MCF 10A (cell line): ENCODE data around the gene XCL2. TPM values are rescaled to one million over a fixed set of nuclear protein-coding genes. Genes with fewer than 3 reads are reported as not detected.

ENCODE experiments used
- BruUV-seq: library from RNA; stranded (reverse); fragments of 400-500 nt; replicated peaks from 2 replicates; lab custom pipeline; 2021; lab: Mats Ljungman, UMichigan
- CTCF ChIA-PET: fragments of 300-600 bp; sonication (Branson Sonifier 250); formaldehyde crosslinking; extraction: SDS; loops from one replicate; lab custom pipeline; 2021; ENCODE audit warnings: antibody characterized with exemption, inconsistent platforms; lab: Yijun Ruan, JAX
- POLR2A ChIA-PET: fragments of 300-600, 350-650 bp; sonication (Branson Sonifier 250); formaldehyde crosslinking; extraction: SDS; loops from one replicate; lab custom pipeline; 2020; ENCODE audit warnings: antibody characterized with exemption, inconsistent platforms; lab: Yijun Ruan, JAX
- DNase-seq: peaks from one replicate; pipeline ENCODE4 v3.0.0-alpha.2; 2018; ENCODE audit not compliant: unreplicated experiment
- H3K27ac Mint-ChIP-seq: one replicate; pipeline ENCODE4 v1.8.0; 2022; ENCODE audit warnings: mild to moderate bottlenecking, low read depth, mixed read lengths; ENCODE audit not compliant: unreplicated experiment
- H3K27me3 Mint-ChIP-seq: one replicate; pipeline ENCODE4 v1.8.0; 2022; ENCODE audit warnings: mixed read lengths; ENCODE audit not compliant: insufficient read depth, unreplicated experiment
- H3K36me3 Mint-ChIP-seq: one replicate; pipeline ENCODE4 v1.8.0; 2022; ENCODE audit warnings: mild to moderate bottlenecking, moderate library complexity, mixed read lengths; ENCODE audit not compliant: insufficient read depth, unreplicated experiment
- H3K4me1 Mint-ChIP-seq: one replicate; pipeline ENCODE4 v1.8.0; 2022; ENCODE audit warnings: mixed read lengths; ENCODE audit not compliant: insufficient read depth, unreplicated experiment
- H3K4me3 Mint-ChIP-seq: one replicate; pipeline ENCODE4 v1.8.0; 2022; ENCODE audit warnings: mild to moderate bottlenecking, moderate library complexity, mixed read lengths; ENCODE audit not compliant: unreplicated experiment
- H3K9me3 Mint-ChIP-seq: one replicate; pipeline ENCODE4 v1.8.0; 2022; ENCODE audit warnings: mixed read lengths; ENCODE audit not compliant: unreplicated experiment
- CTCF ChIP-seq: fragments of 200-600 bp; IDR thresholded peaks from one replicate; pipeline ENCODE4 v1.8.0; 2022; ENCODE audit warnings: antibody characterized with exemption, mild to moderate bottlenecking; ENCODE audit not compliant: unreplicated experiment
- intact Hi-C: fragments of 100-400 bp; cut with micrococcal nuclease; formaldehyde crosslinking; loops from 2 replicates; pipeline ENCODE4 v1.14.1; 2022
- total RNA-seq: library from RNA; stranded (reverse); gene quantifications from 2 replicates; pipeline ENCODE4 v1.2.3, GENCODE V29; 2022

XCL2 gene
- total RNA-seq, 1 experiment from 2014 or later: not detected

GRCh38 chr1:168498159-168498631 lies 45.6 kb downstream of the XCL2 start:
- no peak for TF ChIP-seq CTCF
- ChIA-PET CTCF (interaction anchor here (0.7 to 3.1 kb wide), 2 partner anchors 58 to 155 kb away, joined by 4 to 12 read pairs; no protein-coding TSS in a partner anchor), POLR2A (interaction anchor here (0.5 kb wide), 1 partner anchor 56 kb away, joined by 3 read pairs; no protein-coding TSS in a partner anchor)
- Mint-ChIP-seq H3K9me3 (no peaks in the 10 kb centered on the region), H3K36me3 (no peaks in the 10 kb centered on the region), H3K4me1 (peaks cover 13% of the 10 kb centered on the region), H3K27ac (no peak overlapping the region), H3K4me3 (no peak overlapping the region), H3K27me3 (no peaks in the 10 kb centered on the region)
- intact Hi-C loops: no loop called here
- DNase-seq: no peak
- BruUV-seq: no TSS peak

GRCh38 chr1:168497376-168497950 lies 46.3 kb downstream of the XCL2 start:
- H3K4me3 Mint-ChIP-seq: no peak overlapping the region

GRCh38 chr1:168491527-168492164 lies 52.2 kb downstream of the XCL2 start:
- DNase-seq: no peak
- H3K36me3 Mint-ChIP-seq: no peaks in the 10 kb centered on the region
- H3K4me1 Mint-ChIP-seq: peaks cover 6% of the 10 kb centered on the region
- H3K27me3 Mint-ChIP-seq: no peaks in the 10 kb centered on the region
- intact Hi-C loops: no loop called here
- no peak overlapping the region for H3K4me3 Mint-ChIP-seq
- no peak for TF ChIP-seq CTCF
- BruUV-seq: no TSS peak
- CTCF ChIA-PET: interaction anchor here (0.6 to 0.8 kb wide), 4 partner anchors 15 to 136 kb away, joined by 3 to 4 read pairs (median 3); no protein-coding TSS in a partner anchor
- POLR2A ChIA-PET: no interaction called here
- no peaks in the 10 kb centered on the region for H3K9me3 Mint-ChIP-seq
- H3K27ac Mint-ChIP-seq: no peak overlapping the region

More at GRCh38 chr1:168497376-168497950, 46.3 kb downstream of the XCL2 start:
- H3K27ac Mint-ChIP-seq: no peak overlapping the region
- H3K36me3 Mint-ChIP-seq: no peaks in the 10 kb centered on the region
- no TSS peak for BruUV-seq
- DNase-seq: no peak
- intact Hi-C loops: no loop called here
- peaks cover 13% of the 10 kb centered on the region for H3K4me1 Mint-ChIP-seq
- no peaks in the 10 kb centered on the region for H3K9me3 Mint-ChIP-seq
- TF ChIP-seq CTCF: no peak
- POLR2A ChIA-PET: interaction anchor here (0.5 kb wide), 1 partner anchor 57 kb away, joined by 3 read pairs; no protein-coding TSS in a partner anchor
- no peaks in the 10 kb centered on the region for H3K27me3 Mint-ChIP-seq
- CTCF ChIA-PET: interaction anchor here (3.1 kb wide), 1 partner anchor 155 kb away, joined by 12 read pairs; no protein-coding TSS in a partner anchor

Other genes with a start within 250 kb of the XCL2 start
- gene XCL1, start 32.6 kb upstream of the XCL2 start, total RNA-seq: not detected in 2 replicates
- gene DPT, start 185.2 kb upstream of the XCL2 start, total RNA-seq: 1.1 and 1.9 TPM in 2 replicates